ENCODE data around the gene DHCR24. TPM values are rescaled to one million over a fixed set of nuclear protein-coding genes. Genes with fewer than 3 reads are reported as not detected.

DHCR24 gene
- total and polyA plus RNA-seq, 2 of the 13 experiments (the other 11 are each of a cell fraction or from before 2014, with no cell fraction given), result 374 to 448 TPM

- no peak for TF ChIP-seq ZBTB44 (CRISPR knock-in tag; IDR thresholded peaks at IDR 0.05)
- TF ChIP-seq ZNF784 (CRISPR knock-in tag; IDR thresholded peaks at IDR 0.05; ENCODE audit: borderline replicate concordance), result no peak
- no peak for TF ChIP-seq KLF9 (CRISPR knock-in tag; IDR thresholded peaks at IDR 0.05; ENCODE audit: low read depth)
- TF ChIP-seq ZNF772 (CRISPR knock-in tag; IDR thresholded peaks at IDR 0.05), result peak; percentile 62
- no peak; the same call in 1 of the 2 replicates for TF ChIP-seq ZNF737 (CRISPR knock-in tag; IDR thresholded peaks at IDR 0.05; ENCODE audit: borderline replicate concordance)
- no peak for TF ChIP-seq TRIM24 (CRISPR knock-in tag; IDR thresholded peaks at IDR 0.05)
- TF ChIP-seq ZBTB42 (CRISPR knock-in tag; IDR thresholded peaks at IDR 0.05), result peak; percentile 62; the same call in 1 of the 2 replicates
- TF ChIP-seq SAP130 (CRISPR knock-in tag; IDR thresholded peaks at IDR 0.05; ENCODE audit: low read depth), result peak; percentile 80
- TF ChIP-seq AHDC1 (CRISPR knock-in tag; IDR thresholded peaks at IDR 0.05; ENCODE audit: borderline replicate concordance), result peak; percentile 79
- no peak; the same call in 1 of the 2 replicates for TF ChIP-seq SPEN (CRISPR knock-in tag; IDR thresholded peaks at IDR 0.05; ENCODE audit: low read depth)
- TF ChIP-seq CAMTA2 (CRISPR knock-in tag; IDR thresholded peaks at IDR 0.05; ENCODE audit: borderline replicate concordance), result no peak
- peak; percentile 69; the same call in 1 of the 2 replicates for TF ChIP-seq ZSCAN31 (CRISPR knock-in tag; IDR thresholded peaks at IDR 0.05; ENCODE audit: low read depth)
- TF ChIP-seq ZSCAN30 (CRISPR knock-in tag; IDR thresholded peaks at IDR 0.05), result no peak
- TF ChIP-seq GMEB2 (CRISPR knock-in tag; IDR thresholded peaks at IDR 0.05; ENCODE audit: low read depth), result no peak
- TF ChIP-seq ZNF564 (CRISPR knock-in tag; IDR thresholded peaks at IDR 0.05), result peak; percentile 96
- peak; percentile 60; the same call in 1 of the 2 replicates for TF ChIP-seq ZBTB14 (CRISPR knock-in tag; IDR thresholded peaks at IDR 0.05)
- no peak for TF ChIP-seq CC2D1A (CRISPR knock-in tag; IDR thresholded peaks at IDR 0.05)
- no peak for TF ChIP-seq NFIC (IDR thresholded peaks at IDR 0.05; ENCODE audit: low read length)
Measured at GRCh38 chr1:54886724-54887664, at the start of gene DHCR24 (continued).

All from HepG2 (cell line).